Activated CD8-positive, alpha-beta memory T cell treated with anti-CD3 and anti-CD28 coated beads for 1 hour (primary cell): ENCODE measurements around the gene EFCAB6.

ENCODE experiments used
- DNase-seq, 2 donors: peaks; one replicate each; pipeline ENCODE4 v3.0.0-alpha.2; 2020; ENCODE audit warnings: low read depth in 1 of 2; ENCODE audit errors: extremely low read depth in 1 of 2

Gene EFCAB6

DNA sequence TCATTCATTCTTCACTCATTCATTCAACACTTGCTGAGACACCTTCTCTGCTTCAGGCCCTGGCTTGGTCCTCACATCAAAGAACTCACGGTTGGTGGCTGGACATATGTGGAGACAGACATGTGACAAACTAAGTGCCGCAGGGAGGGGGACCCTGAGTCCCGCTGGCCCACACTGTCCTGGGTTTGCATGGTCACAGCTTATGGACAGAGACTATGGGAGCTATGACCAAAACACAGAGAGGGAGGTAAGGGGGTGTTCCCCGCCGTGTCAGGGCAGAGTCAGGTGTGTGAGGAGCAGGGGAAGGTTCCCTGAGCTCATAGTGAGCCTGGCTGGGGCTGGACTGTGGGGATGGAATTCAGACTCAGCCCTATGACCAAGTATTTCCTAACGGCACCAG is 277.2 kb downstream of the EFCAB6 start:
- DNase-seq = no peak

- no peak for DNase-seq
Observed at GRCh38 chr22:43533656-43534428, 278.3 kb downstream of the EFCAB6 start.

GRCh38 chr22:43533156-43533530 is 279.0 kb downstream of the EFCAB6 start:
- DNase-seq = no peak

GRCh38 chr22:43532301-43533155 is 279.6 kb downstream of the EFCAB6 start:
- no peak for DNase-seq

DNA sequence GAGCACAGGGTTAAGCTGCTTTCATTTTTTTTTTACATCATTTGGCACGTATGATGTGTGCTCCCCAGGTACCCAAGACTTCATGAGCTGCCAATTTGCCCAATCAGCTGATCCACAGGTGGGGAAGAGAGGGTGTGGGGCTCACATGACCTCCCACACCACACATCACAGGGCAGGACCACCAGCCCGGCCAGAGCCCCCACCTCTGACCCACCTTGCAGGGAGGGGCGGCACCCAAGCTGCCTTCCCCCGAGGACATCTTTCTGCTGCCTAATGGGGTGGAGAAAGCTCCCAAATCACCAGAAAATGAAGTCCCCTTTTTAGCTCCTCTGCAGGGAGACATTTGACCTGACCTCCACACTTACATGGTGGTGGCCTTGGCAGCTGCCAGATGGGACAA is 280.5 kb downstream of the EFCAB6 start:
- DNase-seq = no peak

DNA sequence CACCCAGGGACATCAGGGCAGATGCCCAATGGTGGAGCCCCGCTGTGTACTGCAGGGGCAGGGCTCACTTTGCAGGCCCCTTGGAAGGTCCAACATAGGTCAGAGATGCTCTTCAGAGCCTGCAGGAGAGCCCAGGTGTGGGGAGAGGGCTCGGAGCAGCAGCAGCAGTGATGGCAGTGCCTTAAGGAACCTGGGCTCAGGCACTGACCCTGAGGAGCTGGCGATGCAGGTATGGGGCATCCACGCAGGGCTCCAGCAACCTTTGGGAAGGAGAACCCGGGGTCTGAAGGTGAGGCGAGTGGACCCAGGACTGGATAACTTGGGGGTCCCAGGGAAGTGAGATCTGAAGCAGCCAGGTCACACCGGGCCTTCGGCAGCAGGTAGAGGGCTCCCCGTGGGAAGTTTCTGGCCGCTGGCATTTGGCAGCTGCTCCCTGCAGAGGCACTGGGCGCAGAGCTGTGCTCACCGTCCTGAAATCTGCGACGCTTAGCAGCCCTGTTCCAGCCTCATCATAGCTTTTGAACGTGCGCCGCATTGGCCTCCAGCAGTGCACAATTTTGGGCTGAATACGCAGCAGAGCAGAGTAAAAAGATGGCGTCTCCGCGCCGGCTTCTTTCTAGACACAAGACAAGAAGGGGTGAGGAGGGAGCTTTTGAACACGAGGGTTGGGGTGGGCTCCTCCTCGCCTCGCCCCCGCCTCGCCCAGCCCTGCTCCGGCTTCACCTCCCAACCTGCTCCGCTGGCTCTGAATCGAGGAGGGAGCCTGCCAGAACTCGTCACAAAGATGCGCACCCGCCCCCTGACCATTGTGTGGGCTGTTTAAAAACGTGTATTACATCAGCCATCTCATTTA is 281.5 kb downstream of the EFCAB6 start:
- DNase-seq = no peak

DNA sequence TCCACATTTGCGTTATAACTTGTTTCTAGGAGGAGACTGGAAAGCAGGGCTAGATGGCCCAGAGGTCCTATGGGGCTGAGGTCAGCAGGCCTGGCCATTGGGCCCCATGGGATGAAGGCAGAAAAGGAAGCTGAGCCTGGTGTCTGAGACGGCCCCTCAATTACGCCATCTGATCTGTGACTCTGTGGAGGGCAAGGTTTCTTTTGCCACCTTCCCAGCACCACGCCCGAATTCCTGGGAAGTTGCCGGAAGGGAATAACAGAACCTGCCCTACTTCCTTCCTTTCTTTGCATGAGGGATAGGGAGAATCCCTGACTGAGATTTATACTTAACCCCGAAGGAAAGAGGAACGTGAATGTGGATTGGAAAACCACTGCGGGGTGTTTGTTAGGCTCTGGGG is 282.2 kb downstream of the EFCAB6 start:
- no peak for DNase-seq

DNA sequence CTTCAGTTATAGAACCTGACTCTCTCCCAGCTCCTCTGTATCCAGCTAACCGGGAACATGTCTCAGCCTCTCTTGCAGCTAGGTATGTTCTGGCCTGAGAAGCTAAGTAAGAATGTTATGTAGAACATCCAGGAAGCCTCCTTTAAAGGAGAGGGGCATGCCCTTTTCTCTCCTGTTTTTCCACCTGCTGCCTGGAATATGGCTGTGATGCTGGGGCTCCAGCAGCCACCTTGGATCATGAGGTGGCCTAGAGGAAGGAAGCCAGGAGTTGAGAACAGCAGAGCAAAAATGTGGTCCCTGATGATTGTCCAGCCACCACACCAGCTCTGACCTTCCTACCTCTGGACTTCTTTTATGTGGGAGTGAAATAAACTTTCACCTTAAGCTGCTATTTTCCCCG is 282.6 kb downstream of the EFCAB6 start:
- DNase-seq = no peak

- DNase-seq = no peak
Observed at GRCh38 chr22:43528601-43529360, 283.3 kb downstream of the EFCAB6 start.

GRCh38 chr22:43526946-43527345 is 285.2 kb downstream of the EFCAB6 start:
- no peak for DNase-seq

DNA sequence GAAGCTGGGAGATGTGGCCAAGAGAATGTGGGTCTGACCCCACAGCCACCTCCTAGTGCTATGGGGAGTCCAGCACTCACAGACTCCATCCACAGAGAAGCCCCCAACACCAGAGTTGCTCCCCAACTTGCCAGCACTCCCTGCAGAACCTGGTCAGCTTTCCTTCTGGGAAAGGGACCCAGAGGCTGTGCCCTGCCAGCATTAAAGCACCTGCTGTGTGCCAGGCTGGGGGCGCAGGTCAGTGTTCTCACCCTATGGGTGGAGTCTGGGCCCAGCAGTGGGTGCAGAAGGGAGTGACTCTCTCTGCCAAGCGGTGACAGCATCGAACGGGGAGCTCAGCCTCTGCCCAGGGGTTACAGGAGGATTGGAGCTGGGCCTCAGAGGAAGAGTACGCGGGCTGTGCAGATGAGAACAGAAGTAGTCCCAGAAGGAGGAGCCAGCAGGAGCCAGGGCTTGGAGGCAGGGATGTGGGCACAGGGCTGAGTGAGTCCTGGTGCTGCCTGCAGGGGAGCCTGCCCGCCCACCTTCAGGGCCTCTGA is 285.9 kb downstream of the EFCAB6 start:
- DNase-seq = no peak

- DNase-seq = no peak
Observed at GRCh38 chr22:43521716-43522115, 290.4 kb downstream of the EFCAB6 start.

DNA sequence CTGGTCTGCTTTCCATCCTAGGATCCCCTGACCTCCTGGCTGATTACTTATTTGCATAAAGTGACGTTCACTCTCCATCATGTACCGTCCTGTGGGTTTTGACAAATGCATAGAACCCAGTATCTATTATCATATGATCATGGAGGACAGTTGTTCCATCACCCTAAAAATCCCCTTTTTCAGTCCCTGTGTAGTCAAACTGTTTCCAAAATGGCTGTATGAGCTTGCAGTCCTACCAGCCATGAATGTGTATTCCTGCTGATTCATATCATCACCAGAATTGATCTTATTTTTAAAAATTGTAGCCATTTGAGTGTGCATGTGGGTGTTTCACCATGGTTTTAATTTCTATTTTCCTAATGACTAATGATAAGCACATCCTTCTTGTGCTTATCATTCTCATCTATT is 291.5 kb downstream of the EFCAB6 start:
- DNase-seq = no peak

- no peak for DNase-seq
Observed at GRCh38 chr22:43516996-43517635, 295.0 kb downstream of the EFCAB6 start.

DNA sequence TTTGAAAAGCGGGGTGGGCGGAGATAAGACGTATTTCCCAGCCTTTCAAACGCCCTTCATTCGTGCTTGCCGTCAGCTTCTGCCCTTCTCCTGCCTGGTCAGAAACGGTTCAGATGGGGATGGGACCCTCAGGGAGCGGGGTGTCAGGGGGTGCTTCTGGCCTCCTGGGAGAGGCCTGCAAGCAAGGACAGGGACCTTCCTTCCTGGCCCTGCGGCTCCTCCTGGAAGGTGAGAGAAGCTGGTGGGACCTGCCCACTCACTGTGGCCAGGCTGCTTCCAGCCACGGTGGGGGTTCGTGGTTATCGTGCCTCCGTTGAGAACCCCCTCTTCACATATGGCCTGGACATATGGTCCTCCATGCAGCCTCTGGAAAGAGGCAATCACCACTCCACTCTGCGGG is 295.7 kb downstream of the EFCAB6 start:
- DNase-seq = no peak

- DNase-seq = no peak
Observed at GRCh38 chr22:43515902-43516301, 296.2 kb downstream of the EFCAB6 start.

- no peak for DNase-seq
Observed at GRCh38 chr22:43515411-43515810, 296.7 kb downstream of the EFCAB6 start.

- DNase-seq = no peak
Observed at GRCh38 chr22:43514476-43515157, 297.5 kb downstream of the EFCAB6 start.

GRCh38 chr22:43512279-43512678 is 299.8 kb downstream of the EFCAB6 start:
- no peak for DNase-seq
